MM.1S (cell line): ENCODE data around the gene CDC14A.
A peak's percentile ranks its signal among the peaks of the same experiment; 100 is the strongest.

Experiments
- DNase-seq: peaks from one replicate; pipeline ENCODE4 v3.0.0-alpha.2; 2015
- H2AFZ ChIP-seq: fragments of 300-600 bp; sonication (generic); 2 replicates; pipeline ENCODE4 v1.6.0; 2016; ENCODE audit warnings: antibody characterized with exemption, low read length
- H3F3A ChIP-seq: fragments of 300-600 bp; sonication (generic); 2 replicates; pipeline ENCODE4 v1.6.1; 2016; ENCODE audit warnings: mild to moderate bottlenecking, antibody characterized with exemption, low read length, moderate library complexity, mixed read lengths; ENCODE audit not compliant: insufficient read depth
- H3K27ac ChIP-seq: fragments of 300-600 bp; sonication (generic); 2 replicates; pipeline ENCODE4 v1.5.1; 2016; ENCODE audit warnings: mild to moderate bottlenecking, low read length
- H3K27me3 ChIP-seq: fragments of 300-600 bp; sonication (generic); replicated peaks from 2 replicates; pipeline ENCODE4 v1.6.0; 2016; ENCODE audit warnings: low read length; ENCODE audit not compliant: insufficient read depth
- H3K36me3 ChIP-seq: fragments of 300-600 bp; sonication (generic); replicated peaks from 2 replicates; pipeline ENCODE4 v1.6.1; 2016; ENCODE audit warnings: mild to moderate bottlenecking, low read length, mixed read lengths; ENCODE audit not compliant: insufficient read depth
- H3K4me1 ChIP-seq: fragments of 300-600 bp; sonication (generic); 2 replicates; pipeline ENCODE4 v1.6.1; 2016; ENCODE audit warnings: low read length, mixed read lengths
- H3K4me2 ChIP-seq: fragments of 300-600 bp; sonication (generic); 2 replicates; pipeline ENCODE4 v1.6.0; 2016; ENCODE audit warnings: low read depth, low read length
- H3K4me3 ChIP-seq: fragments of 300-600 bp; sonication (generic); 2 replicates; pipeline ENCODE4 v1.5.1; 2016; ENCODE audit warnings: low read length, mixed read lengths
- H3K79me2 ChIP-seq: fragments of 300-600 bp; sonication (generic); 2 replicates; pipeline ENCODE4 v1.6.1; 2016; ENCODE audit warnings: mixed run types, low read length, mixed read lengths
- H3K9ac ChIP-seq: fragments of 300-600 bp; sonication (generic); 2 replicates; pipeline ENCODE4 v1.6.1; 2016; ENCODE audit warnings: low read length, mixed read lengths
- H3K9me2 ChIP-seq: fragments of 300-600 bp; sonication (generic); replicated peaks from 2 replicates; pipeline ENCODE4 v1.6.1; 2016; ENCODE audit warnings: mild to moderate bottlenecking, low read length, mixed read lengths; ENCODE audit not compliant: insufficient read depth
- H3K9me3 ChIP-seq: fragments of 300-600 bp; sonication (generic); replicated peaks from 2 replicates; pipeline ENCODE4 v1.6.1; 2016; ENCODE audit warnings: mild to moderate bottlenecking, low read length, mixed read lengths; ENCODE audit not compliant: insufficient read depth
- H4K20me1 ChIP-seq: fragments of 300-600 bp; sonication (generic); 2 replicates; pipeline ENCODE4 v1.6.1; 2016; ENCODE audit warnings: mild to moderate bottlenecking, low read length, moderate library complexity, mixed read lengths; ENCODE audit not compliant: insufficient read depth
- EZH2 ChIP-seq: fragments of 300-600 bp; sonication (generic); optimal IDR thresholded peaks from 2 replicates; pipeline ENCODE3; 2017; ENCODE audit warnings: low read depth, mild to moderate bottlenecking, antibody characterized with exemption, low read length, mixed read lengths
- EZH2phosphoT487 ChIP-seq: fragments of 300-600 bp; sonication (generic); IDR thresholded peaks from 2 replicates; pipeline ENCODE4 v1.6.1; 2018; ENCODE audit warnings: antibody characterized with exemption, low read length
- TF ChIP-seq, protein P1 (sequence below): fragments of 300-600 bp; sonication (generic); IDR thresholded peaks from 2 replicates; pipeline ENCODE4 v1.5.1; 2016; ENCODE audit warnings: antibody characterized with exemption, low read length, mixed read lengths

CDC14A gene, protein sequence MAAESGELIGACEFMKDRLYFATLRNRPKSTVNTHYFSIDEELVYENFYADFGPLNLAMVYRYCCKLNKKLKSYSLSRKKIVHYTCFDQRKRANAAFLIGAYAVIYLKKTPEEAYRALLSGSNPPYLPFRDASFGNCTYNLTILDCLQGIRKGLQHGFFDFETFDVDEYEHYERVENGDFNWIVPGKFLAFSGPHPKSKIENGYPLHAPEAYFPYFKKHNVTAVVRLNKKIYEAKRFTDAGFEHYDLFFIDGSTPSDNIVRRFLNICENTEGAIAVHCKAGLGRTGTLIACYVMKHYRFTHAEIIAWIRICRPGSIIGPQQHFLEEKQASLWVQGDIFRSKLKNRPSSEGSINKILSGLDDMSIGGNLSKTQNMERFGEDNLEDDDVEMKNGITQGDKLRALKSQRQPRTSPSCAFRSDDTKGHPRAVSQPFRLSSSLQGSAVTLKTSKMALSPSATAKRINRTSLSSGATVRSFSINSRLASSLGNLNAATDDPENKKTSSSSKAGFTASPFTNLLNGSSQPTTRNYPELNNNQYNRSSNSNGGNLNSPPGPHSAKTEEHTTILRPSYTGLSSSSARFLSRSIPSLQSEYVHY

GRCh38 chr1:100352267-100353070, at the start of gene CDC14A:
CDC14A (plus strand) TSS chr1:100352506; CDS start chr1:100352955, 449 bp downstream.
- Histone ChIP-seq H2AFZ (peak within 1 kb of the TSS; percentile 84), H3K9ac (peak within 1 kb of the TSS; percentile 67; the same call in 1 of the 2 replicates), H3K27ac (peak within 1 kb of the TSS; percentile 70), H3K27me3 (no peaks in the 10 kb centered on the region), H3K4me3 (peak within 1 kb of the TSS; percentile 76), H3K79me2 (peaks cover 24% of the 10 kb centered on the region), H3K36me3 (no peaks in the 10 kb centered on the region), H3K9me2 (no peaks in the 10 kb centered on the region), H3F3A (peaks cover 9% of the 10 kb centered on the region), H4K20me1 (no peaks in the 10 kb centered on the region), H3K4me1 (peaks cover 11% of the 10 kb centered on the region; the same call in 1 of the 2 replicates), H3K4me2 (peak within 1 kb of the TSS; percentile 68), H3K9me3 (no peaks in the 10 kb centered on the region)
- DNase-seq = peak; percentile 84
- no peak for TF ChIP-seq EZH2phosphoT487
- TF ChIP-seq, protein P1, sequence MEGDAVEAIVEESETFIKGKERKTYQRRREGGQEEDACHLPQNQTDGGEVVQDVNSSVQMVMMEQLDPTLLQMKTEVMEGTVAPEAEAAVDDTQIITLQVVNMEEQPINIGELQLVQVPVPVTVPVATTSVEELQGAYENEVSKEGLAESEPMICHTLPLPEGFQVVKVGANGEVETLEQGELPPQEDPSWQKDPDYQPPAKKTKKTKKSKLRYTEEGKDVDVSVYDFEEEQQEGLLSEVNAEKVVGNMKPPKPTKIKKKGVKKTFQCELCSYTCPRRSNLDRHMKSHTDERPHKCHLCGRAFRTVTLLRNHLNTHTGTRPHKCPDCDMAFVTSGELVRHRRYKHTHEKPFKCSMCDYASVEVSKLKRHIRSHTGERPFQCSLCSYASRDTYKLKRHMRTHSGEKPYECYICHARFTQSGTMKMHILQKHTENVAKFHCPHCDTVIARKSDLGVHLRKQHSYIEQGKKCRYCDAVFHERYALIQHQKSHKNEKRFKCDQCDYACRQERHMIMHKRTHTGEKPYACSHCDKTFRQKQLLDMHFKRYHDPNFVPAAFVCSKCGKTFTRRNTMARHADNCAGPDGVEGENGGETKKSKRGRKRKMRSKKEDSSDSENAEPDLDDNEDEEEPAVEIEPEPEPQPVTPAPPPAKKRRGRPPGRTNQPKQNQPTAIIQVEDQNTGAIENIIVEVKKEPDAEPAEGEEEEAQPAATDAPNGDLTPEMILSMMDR = no peak
- no peak for TF ChIP-seq EZH2

DNA sequence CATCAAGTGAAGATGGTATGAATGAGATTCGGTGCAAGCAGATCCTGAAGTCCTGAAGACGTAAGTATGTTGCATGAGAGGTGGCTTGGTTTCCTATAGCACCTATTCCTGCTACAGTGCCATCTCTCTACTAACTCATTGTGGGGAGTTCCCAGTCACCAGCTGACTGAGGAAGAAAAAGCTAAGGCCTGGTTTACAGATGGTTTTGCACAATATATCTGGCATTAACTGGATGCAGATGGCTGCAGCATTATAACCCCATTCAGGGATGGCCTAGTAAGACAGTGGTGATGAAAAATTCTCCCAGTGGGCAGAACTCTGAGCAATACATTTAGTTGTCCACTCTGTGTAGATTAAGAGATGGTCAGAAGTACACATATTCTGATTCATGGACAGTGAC, 49.6 kb upstream of the CDC14A start:
- Histone ChIP-seq H4K20me1 (no peaks in the 10 kb centered on the region), H3K4me1 (no peaks in the 10 kb centered on the region), H3K36me3 (no peaks in the 10 kb centered on the region), H3K4me3 (no peak overlapping the region), H2AFZ (no peak overlapping the region), H3K9me2 (no peaks in the 10 kb centered on the region), H3F3A (no peaks in the 10 kb centered on the region), H3K4me2 (no peak overlapping the region), H3K9ac (no peak overlapping the region), H3K9me3 (no peaks in the 10 kb centered on the region), H3K27ac (no peak overlapping the region), H3K79me2 (no peaks in the 10 kb centered on the region), H3K27me3 (no peaks in the 10 kb centered on the region)
- TF ChIP-seq EZH2phosphoT487 = no peak
- TF ChIP-seq, protein P1 = no peak
- no peak for TF ChIP-seq EZH2
- no peak for DNase-seq

DNA sequence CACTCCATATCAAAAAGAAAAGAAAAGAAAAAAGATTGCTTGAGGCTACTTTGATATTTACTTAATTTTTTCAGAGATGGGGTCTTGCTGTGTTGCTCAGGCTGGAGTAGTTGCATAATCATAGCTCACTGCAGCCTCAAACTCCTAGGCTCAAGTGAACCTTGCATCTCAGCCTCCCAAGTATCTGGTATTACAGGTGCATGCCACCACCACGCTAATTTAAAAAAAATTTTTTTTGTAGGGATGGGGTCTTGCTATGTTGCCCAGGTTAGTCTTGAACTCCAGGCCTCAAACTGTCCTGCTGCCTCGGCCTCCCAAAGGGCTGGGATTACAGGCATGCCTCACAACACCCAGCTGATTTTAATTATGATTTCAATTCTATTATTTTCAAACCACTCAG, 48.1 kb upstream of the CDC14A start:
- DNase-seq = no peak
- Histone ChIP-seq H4K20me1 (no peaks in the 10 kb centered on the region), H3K4me2 (no peak overlapping the region), H3F3A (no peaks in the 10 kb centered on the region), H3K36me3 (no peaks in the 10 kb centered on the region), H3K27me3 (no peaks in the 10 kb centered on the region), H3K9ac (no peak overlapping the region), H2AFZ (no peak overlapping the region), H3K9me3 (no peaks in the 10 kb centered on the region), H3K9me2 (no peaks in the 10 kb centered on the region), H3K4me1 (no peaks in the 10 kb centered on the region), H3K4me3 (no peak overlapping the region), H3K27ac (no peak overlapping the region), H3K79me2 (no peaks in the 10 kb centered on the region)
- TF ChIP-seq, protein P1 = no peak
- TF ChIP-seq EZH2 = no peak
- TF ChIP-seq EZH2phosphoT487 = no peak
